HG03280 (cell line): ENCODE data around the gene CAMK1D.

Experiments
- ATAC-seq: cut with Tn5 transposase; IDR thresholded peaks from one replicate; pipeline ENCODE4 v1.9.1; 2021; ENCODE audit warnings: mild to moderate bottlenecking, moderate library complexity; ENCODE audit not compliant: unreplicated experiment

CAMK1D gene

GRCh38 chr10:12777840-12778585, 428.7 kb downstream of the CAMK1D start:
- no peak for ATAC-seq

DNA sequence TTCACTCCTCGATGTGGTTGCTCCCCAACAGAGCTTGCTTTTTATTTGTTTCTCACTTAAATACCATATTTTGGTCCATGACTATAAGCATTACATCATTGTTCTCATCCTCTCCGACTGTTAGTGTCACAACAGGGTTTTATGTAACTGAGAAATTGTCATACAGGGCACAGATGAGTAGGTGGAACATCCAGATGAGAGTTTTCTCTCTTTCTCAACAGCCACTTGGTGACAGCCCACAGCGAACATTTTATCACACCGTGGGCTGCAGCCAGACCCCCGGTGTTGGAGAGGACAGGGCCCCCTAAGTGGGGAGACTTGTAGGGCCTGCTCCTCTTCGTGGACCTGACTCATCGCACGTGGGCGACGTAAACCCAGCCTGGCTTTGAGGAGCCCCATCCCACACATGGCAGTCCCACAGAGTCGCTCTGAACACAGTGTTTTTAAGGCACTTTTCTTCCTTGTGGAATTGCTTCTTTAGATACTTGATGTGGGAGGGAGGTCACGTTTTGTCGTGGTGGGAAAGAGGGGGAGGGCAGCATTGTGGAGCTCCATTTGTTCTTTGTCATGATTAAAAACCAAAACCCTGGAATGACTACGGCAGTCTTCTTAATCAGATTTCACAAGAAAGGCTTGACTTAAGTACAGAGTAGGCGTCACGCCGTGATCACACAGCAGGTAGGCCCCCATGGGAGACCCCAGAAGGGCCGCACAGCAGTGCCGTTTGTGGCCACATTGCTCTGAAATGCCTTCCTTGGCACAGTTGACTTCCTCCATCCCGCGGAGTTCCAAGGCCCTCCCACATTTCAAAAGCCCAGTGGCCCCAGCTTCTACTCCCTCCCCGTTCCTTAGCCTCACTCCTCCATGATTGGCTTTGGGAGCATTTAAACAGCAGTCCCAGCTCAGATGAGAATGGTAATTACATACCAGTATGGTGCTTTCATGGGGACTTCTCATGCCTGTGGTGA, 431.6 kb downstream of the CAMK1D start:
- ATAC-seq = no peak

DNA sequence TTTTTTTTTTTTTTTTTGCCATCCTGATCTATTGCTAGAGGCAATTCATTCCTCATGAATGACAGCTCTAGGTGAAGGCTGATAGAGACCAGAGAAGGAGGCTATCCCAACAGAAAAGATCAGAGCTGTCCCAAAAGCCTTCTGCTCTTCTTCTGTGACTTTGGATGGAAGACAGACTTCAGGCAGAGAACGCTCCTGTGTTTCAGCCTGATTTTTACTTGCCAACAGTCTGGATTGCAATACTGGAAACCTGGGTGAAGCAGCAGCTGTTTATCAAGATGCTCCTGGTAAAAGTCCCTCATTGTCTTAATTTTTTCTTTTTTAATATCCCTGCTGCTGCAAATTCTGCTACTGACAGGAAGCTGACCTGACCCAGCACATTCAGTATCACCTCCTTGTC, 432.6 kb downstream of the CAMK1D start:
- ATAC-seq = no peak

GRCh38 chr10:12782537-12782936, 433.2 kb downstream of the CAMK1D start:
- no peak for ATAC-seq

GRCh38 chr10:12783293-12783692, 433.9 kb downstream of the CAMK1D start:
- ATAC-seq = no peak

GRCh38 chr10:12784646-12785045, 435.3 kb downstream of the CAMK1D start:
- no peak for ATAC-seq

GRCh38 chr10:12785415-12785831, 436.1 kb downstream of the CAMK1D start:
- no peak for ATAC-seq

DNA sequence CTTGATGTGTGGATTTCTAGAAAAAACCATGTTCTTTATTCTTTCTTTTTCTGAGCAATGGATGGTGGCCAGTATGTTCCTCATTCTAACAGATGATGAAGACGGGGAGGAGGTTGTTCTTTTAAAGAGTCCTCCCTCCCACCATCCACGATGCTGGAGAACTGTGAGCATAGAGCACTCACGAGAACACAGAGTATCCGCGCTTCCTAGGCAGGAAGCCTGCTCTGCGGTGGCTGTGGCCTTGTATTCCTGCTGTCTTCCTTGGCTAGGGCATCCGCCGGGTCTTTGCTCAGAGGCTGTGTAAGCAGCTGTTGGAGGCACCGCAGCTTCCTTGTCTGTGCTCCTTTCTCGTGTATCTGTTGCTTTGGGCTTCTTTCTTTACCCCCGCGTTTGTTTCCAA, 437.9 kb downstream of the CAMK1D start:
- ATAC-seq = no peak

- ATAC-seq = no peak
Measured at GRCh38 chr10:12788277-12788676, 438.9 kb downstream of the CAMK1D start.

GRCh38 chr10:12790270-12790669, 440.9 kb downstream of the CAMK1D start:
- no peak for ATAC-seq

- ATAC-seq = no peak
Measured at GRCh38 chr10:12791728-12792127, 442.4 kb downstream of the CAMK1D start.

DNA sequence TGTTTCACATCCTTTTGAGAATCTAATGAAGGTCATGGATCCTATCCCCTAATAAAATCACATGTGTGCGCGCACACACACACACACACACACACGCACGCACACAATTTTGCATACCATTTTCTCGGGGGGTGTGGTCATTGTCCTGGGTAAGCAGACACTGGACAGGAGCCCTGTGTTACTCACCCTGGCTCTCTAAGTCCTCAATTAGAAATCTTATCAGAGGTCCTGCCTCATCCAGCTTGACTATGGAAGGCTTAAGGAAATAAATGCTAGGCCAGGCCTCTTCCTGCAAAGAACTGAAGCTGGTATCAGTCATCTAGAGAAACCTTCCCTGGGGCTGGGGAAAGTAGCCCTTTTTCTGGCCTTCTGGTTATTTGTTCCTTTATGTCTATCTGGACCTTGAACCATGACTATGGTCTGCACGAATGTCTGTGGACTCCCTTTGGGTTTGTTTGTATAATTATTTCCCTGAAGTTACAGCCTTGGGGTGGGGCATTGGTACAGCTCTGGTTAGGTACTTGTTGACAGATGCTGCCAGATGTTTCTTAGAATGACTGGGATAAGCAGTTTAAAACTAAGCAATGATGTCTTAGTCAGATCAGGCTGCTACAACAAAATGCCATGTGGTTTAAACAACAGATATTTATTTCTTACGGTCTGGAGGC, 443.7 kb downstream of the CAMK1D start:
- ATAC-seq = no peak

GRCh38 chr10:12795315-12796110, 446.2 kb downstream of the CAMK1D start:
- no peak for ATAC-seq

DNA sequence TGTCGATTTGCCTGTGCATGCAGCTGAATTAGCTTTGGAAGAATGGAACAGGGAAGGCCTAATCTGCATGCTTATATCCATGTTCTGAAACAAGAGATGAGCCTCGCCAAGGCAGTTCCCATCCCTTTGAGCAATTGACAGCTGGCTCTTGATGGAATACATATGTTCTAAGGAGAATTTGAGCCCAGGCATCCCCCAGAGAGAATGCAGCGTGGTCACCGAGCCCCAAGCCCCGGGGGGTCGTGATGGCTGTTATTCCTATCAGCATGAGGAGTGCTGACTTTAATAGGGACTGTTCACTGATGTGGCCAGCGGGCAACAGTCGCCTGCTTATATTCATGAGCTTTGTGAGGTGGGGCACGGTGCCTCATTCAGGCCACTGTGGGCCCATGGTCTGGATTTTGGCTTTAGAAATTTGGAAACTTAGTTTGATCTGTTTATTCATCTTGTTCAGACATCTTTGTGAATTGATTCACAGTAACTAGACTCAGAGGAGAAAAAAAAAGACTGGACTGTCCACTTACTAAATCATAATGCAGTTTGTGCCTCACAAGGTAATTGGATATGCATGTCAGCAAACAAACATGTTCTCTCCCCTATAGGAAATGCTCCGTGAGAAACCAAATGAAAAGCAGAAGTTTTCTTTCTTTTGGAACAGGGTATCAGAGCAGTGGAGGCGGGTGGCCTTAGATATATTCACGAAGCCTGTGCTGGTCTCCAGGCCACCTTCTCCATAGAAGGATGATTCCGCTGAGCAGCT, 447.2 kb downstream of the CAMK1D start:
- no peak for ATAC-seq

DNA sequence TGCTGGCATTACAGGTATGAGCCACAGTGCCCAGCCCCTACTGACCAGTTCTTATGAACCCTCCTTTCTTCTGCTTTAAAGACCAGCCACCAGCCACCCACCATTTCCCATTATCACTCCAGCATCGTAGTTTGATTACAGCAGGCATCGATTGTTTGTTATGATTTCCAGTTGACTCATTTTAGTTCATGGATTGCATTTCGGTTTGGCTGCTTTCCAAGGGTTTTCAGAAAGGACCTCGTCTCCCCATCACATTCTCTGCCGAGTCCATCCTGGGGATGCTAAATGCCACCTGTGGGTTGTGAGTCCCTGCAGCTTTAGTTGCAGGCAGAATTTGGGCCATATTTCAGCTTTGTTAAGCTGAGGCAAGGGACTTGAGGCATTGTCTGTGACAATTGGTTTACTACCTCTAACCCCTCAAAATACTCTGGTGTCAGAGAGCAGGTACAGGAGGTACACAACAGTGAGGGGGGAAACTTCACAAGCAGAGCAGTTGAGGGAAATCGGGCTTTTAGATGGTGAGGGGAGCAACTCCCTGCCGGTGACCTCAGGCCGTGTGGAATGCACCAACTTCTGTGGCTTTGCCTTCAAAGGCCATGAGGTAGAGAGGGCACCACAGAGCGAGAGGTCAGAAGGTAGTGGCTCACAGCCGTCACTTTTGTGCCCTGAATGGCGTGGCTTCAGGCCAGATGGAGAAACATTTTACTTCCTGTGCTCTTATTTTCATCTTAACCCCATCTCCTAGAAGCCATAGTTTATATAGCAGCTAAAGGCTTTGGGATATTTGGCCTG, 448.3 kb downstream of the CAMK1D start:
- ATAC-seq = no peak

- no peak for ATAC-seq
Measured at GRCh38 chr10:12799144-12799543, 449.8 kb downstream of the CAMK1D start.

DNA sequence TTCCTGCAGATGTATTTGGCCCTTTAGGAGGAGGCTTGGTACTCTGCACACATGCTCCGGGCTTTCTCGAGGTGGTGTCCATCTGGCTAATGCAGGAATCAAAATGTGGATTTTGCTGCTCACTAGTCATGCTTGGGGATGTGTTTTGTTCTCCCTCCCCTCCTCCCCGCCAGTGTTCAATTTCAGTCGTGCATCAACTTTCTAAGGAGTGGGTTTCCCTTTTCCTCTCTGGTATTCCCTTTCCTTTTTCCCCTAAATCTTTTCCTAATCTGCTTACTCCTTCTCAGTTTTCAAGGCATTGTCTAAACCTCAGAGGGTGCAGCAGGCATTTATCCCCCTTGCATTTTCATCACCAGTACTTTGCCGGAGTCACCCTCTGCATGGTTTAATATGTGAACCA, 450.4 kb downstream of the CAMK1D start:
- no peak for ATAC-seq

DNA sequence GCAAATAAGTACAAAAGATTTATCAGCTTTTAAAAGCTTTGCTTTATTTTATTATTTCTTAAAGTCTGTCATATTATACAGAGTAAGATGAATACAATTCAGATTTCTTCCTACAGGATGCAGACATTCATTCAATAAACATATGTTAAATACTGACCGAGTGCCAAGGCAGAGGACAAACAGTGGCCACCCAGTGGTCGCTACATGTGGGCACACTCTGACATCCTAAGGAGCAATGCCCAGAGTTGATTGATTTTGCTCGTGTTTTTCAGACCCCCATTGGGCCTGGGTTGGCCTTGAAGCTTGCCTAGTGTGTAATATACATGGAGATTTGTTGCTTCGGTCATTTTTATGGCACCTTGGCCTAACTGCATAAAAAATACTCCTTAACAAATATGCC, 451.0 kb downstream of the CAMK1D start:
- no peak for ATAC-seq
